ENCODE measurements around the gene PARP1. TPM values are rescaled to one million over a fixed set of nuclear protein-coding genes. Genes with fewer than 3 reads are reported as not detected.
"Not testable (repeated sequence)": the region's sequence is repeated elsewhere in the genome, so short reads cannot be mapped to it uniquely, and the experiment has no call there.

The PARP1 gene
- polyA plus RNA-seq, 4 donors: 122 to 133 (median 127) TPM

DNA sequence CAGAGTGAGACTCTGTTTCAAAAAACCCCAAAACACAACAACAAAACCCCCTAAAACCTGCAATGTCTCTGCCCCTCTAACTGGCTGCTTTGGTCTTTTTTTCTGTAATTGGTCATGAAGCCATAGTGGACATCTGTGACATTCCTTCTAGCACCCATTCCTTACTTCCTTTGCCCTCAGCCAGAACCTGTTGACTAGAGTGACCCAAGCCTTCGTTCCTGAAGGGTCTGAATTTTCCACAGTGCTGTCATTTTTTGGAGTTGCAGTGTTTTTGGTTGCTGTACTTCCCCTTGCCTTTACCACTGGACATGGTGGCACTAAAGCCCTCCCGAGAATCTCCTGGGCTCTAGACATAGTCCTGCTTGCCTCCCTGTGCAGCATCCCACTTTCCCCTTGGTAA, 50.5 kb downstream of the PARP1 start:
- DNase-seq (ENCODE audit: low read depth in 4 of 4, low spot score in 2 of 4): no peak

DNA sequence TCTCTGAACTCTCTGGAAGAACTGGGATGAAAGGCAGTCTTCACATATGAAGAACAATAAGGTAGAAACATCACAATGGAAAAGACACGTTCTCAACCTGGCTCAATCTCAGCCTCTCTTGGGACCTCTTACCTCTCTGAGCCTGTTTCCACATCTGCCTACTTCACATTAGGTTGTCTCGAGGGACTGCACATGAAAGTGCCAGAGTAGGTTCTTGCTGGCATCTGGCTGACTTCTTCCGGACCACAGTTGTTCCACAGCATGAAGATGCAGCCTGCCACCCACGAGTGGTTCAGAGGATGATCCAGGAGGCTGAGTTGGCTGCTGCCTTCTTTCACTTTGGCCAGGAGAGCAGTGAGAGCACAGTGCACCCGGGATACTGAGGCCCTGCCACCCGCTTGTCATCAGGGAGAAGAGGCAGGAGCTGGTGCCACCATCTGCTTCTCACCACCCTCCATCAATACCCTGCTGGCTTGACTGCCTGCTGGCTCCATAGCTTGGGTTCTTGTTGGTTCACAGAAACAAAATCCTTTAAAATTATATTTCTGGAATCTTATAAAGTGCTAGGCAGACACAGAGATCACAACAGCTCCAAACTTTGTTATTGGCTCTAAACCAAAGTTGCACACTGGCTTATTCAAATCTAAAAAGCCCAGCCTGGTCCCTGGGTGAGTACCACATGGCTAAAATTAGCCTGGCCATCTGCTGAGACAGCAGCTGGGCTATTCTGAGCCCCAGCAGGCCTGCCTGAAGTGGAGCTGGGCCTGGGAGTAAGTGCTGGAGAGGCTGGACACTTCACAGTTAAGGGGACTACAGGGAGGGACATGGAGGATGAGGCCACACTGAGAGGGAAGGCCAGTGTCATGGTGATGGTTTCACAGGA, 52.0 kb downstream of the PARP1 start:
- DNase-seq (ENCODE audit: low read depth in 4 of 4, low spot score in 2 of 4): no peak

- no peak for DNase-seq (ENCODE audit: low read depth in 4 of 4, low spot score in 2 of 4)
Observed at GRCh38 chr1:226355016-226355415, 52.9 kb downstream of the PARP1 start.

- DNase-seq (ENCODE audit: low read depth in 4 of 4, low spot score in 2 of 4): no peak
Observed at GRCh38 chr1:226353698-226354525, 54.0 kb downstream of the PARP1 start.

DNA sequence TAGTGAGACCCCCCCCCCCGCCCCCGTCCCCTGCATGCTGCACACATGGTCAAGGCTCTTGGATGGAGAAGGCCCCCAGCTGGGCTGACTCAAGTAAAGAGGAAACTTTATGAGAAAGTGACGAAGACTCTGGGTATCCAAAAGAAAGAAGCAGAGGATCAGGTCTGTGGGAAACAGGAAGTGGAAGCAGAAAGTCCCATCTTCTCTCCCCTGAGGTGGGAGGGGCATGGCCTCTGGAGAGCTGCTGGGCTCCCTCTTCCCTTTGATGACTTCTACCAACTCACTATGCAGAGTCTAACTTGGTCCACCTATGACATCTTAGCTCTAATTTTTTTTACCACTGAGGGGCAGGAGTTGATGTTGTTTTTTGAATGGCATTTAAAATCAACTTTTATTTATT, 56.2 kb downstream of the PARP1 start:
- no peak for DNase-seq (ENCODE audit: low read depth in 4 of 4, low spot score in 2 of 4)

GRCh38 chr1:226350519-226350865, 57.4 kb downstream of the PARP1 start:
- no peak for DNase-seq (ENCODE audit: low read depth in 4 of 4, low spot score in 2 of 4)

- DNase-seq (ENCODE audit: low read depth in 4 of 4, low spot score in 2 of 4): no peak
Observed at GRCh38 chr1:226349801-226350518, 57.9 kb downstream of the PARP1 start.

- no peak for DNase-seq (ENCODE audit: low read depth in 4 of 4, low spot score in 2 of 4)
Observed at GRCh38 chr1:226349081-226349480, 58.8 kb downstream of the PARP1 start.

- DNase-seq (ENCODE audit: low read depth in 4 of 4, low spot score in 2 of 4): no peak
Observed at GRCh38 chr1:226344441-226345259, 63.2 kb downstream of the PARP1 start.

DNA sequence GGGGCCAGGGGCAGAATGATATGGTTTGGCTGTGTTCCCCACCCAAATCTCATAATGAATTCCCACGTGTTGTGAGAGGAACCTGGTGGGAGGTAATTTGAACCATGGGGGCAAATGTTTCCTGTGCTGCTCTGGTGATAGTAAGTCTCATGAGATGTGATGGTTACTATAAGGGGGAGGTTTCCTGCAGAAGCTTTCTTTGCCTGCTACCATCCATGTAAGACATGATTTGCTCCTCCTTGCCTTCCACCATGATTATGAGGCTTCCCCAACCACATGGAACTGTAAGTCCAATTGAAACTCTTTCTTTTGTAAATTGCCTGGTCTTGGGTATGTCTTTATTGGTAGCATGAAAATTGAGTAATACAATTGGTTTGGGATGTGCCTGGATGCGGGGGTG, 65.2 kb downstream of the PARP1 start:
- no peak for DNase-seq (ENCODE audit: low read depth in 4 of 4, low spot score in 2 of 4)

- DNase-seq (ENCODE audit: low read depth in 4 of 4, low spot score in 2 of 4): not testable (repeated sequence)
Observed at GRCh38 chr1:226340111-226340510, 67.8 kb downstream of the PARP1 start.

DNA sequence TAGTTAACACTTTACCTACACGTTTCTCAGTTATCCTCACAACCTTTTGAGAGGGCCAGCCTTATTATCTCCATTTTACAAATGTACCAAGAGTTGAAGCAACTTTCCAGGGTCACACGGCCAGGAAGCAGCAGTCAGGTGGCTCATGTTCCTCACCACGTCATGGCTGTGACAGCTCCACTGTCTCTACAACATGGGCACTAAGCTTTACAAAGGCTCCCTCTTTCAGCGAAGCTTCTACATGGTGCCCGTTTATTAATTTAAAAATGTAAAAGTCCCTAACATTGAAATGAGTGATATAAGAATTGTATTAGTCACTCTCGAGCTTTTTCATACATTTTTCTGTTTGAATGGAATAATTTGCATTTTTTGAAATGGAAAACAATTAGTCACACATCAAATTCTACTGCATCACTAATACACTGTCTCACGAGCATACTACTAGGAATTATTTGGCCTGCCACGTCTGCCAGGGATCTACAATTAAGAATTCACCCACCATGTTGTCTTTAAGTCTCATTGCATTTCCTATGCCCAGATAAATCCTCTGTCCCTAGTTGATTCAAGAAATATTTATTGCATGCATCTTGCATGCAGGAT, 70.5 kb downstream of the PARP1 start:
- no peak for DNase-seq (ENCODE audit: low read depth in 4 of 4, low spot score in 2 of 4)

- DNase-seq (ENCODE audit: low read depth in 4 of 4, low spot score in 2 of 4): no peak
Observed at GRCh38 chr1:226335661-226336060, 72.2 kb downstream of the PARP1 start.

DNA sequence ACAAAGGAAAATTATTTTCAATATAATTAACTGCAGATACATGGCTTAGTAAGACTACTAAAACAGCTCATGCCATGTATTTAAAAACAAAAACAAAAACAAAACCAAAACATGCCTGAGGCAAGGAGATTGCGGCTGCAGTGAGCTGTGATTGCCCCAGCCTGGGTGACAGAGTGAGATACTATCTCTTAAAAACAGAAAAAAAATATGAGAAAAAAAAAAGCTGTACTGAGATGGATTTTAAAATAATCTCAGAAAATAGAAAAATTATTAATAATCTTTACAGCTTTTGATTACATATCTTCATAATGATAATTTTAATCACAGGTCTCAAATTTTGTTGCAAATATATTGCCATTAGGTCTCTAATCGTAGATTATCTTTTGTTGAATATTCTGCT, 74.9 kb downstream of the PARP1 start:
- no peak for DNase-seq (ENCODE audit: low read depth in 4 of 4, low spot score in 2 of 4)

- no peak for DNase-seq (ENCODE audit: low read depth in 4 of 4, low spot score in 2 of 4)
Observed at GRCh38 chr1:226329237-226329636, 78.7 kb downstream of the PARP1 start.

GRCh38 chr1:226327761-226328162, 80.1 kb downstream of the PARP1 start:
- no peak for DNase-seq (ENCODE audit: low read depth in 4 of 4, low spot score in 2 of 4)

DNA sequence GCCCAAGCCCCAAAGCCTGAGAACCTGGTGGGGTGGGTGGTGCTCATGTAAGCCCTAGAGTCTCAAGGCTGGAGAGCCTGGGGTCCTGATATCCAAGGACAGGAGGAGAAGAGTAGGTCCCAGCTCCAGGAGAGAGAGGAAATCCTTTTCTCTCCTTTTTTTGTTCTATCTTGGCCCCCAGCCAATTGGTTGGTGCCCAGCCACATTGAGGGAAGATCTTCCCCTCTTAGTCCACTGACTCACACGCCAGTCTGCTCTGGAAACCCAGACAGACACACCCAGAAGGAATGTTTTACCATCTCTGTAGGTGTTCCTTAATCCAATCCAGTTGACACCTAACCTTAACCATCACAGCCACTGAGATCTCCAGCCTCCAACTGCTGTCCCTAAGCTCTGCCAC, 82.7 kb downstream of the PARP1 start:
- DNase-seq (ENCODE audit: low read depth in 4 of 4, low spot score in 2 of 4): no peak

DNA sequence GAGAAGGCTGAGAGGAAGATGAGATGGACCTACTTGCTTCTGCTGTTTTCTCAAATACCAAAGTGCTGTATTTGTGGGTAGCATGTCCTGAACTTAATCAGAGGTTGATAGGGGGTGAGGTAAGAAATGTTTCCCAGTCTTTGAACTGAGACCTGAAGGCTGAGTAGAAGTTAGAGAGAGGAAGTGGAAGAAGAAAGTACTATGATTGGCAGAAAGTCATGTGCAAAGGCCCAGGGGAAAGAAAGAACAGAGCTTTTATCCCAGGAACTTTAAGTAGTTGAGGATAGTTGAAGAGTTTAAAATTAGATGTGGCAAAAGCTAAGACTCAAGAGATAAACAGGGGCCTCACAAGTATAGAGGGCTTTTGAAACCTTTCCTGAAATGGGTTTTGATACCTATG, 83.4 kb downstream of the PARP1 start:
- DNase-seq (ENCODE audit: low read depth in 4 of 4, low spot score in 2 of 4): no peak

- DNase-seq (ENCODE audit: low read depth in 4 of 4, low spot score in 2 of 4): no peak
Observed at GRCh38 chr1:226322986-226323385, 84.9 kb downstream of the PARP1 start.

GRCh38 chr1:226320930-226321329, 87.0 kb downstream of the PARP1 start:
- no peak for DNase-seq (ENCODE audit: low read depth in 4 of 4, low spot score in 2 of 4)
